K562 (cell line): ENCODE measurements around the gene DRG1. TPM values are rescaled to one million over a fixed set of nuclear protein-coding genes. Genes with fewer than 3 reads are reported as not detected.

ENCODE experiments used
- ATF7 ChIP-seq: fragments of 450-650 bp; IDR thresholded peaks from 2 replicates; pipeline ENCODE4 v1.7.1; 2014; ENCODE audit warnings: mild to moderate bottlenecking, moderate library complexity
- CBX2 ChIP-seq: fragments of 200-600 bp; sonication (generic); IDR thresholded peaks from one replicate; pipeline ENCODE4 v1.6.1; 2012; ENCODE audit warnings: mild to moderate bottlenecking, low read length, inconsistent platforms; ENCODE audit not compliant: insufficient read depth, poor library complexity, severe bottlenecking
- MBD2 ChIP-seq: sonication (generic); IDR thresholded peaks from 2 replicates; pipeline ENCODE4 v1.6.1; 2016; ENCODE audit warnings: low read depth, borderline replicate concordance
- MYNN ChIP-seq, 2 experiments: sonication (generic); formaldehyde crosslinking in 1 of 2; IDR thresholded peaks; 2 replicates each; pipeline versions ENCODE4 v1.5.0 to v1.6.1; 2016 to 2020; ENCODE audit warnings: antibody characterized with exemption in 1 of 2, missing genetic modification reagents in 1 of 2
- NFE2 ChIP-seq: IDR thresholded peaks from 2 replicates; pipeline ENCODE4 v1.6.1; 2014; ENCODE audit warnings: antibody characterized with exemption, low read depth
- PHB2 ChIP-seq: fragments of 450-650 bp; IDR thresholded peaks from 2 replicates; pipeline ENCODE4 v1.6.1; 2017; ENCODE audit warnings: low read depth
- TCF7L2 ChIP-seq: fragments of 150-350 bp; IDR thresholded peaks from 2 replicates; pipeline ENCODE4 v1.6.1; 2016; ENCODE audit warnings: low read depth, mild to moderate bottlenecking, low read length, moderate library complexity
- ZNF347 ChIP-seq: fragments of 450-650 bp; formaldehyde crosslinking; IDR thresholded peaks from 2 replicates; pipeline ENCODE4 v1.4.0; 2020; ENCODE audit warnings: low read depth, mild to moderate bottlenecking, moderate library complexity
- ZNF707 ChIP-seq: fragments of 250-450 bp; sonication (Bioruptor Pico); conservative IDR thresholded peaks from 2 replicates; pipeline ENCODE4 v1.8.0; 2022; ENCODE audit warnings: inconsistent platforms, mild to moderate bottlenecking, moderate library complexity
- polyA plus RNA-seq, 8 experiments: library from polyadenylated mRNA; depleted of rRNA in 4 of 8; stranded (reverse) in 5 of 8; unstranded in 3 of 8; fragments of >200 nt; fragmentation: Nextera tagmentation in 2 of 8; fragmentation: Illumina TruSeq in 1 of 8; extraction: Ambion mirVana in 2 of 8; extraction: Trizol in 1 of 8; gene quantifications; 2 replicates each; pipeline versions ENCODE4 v1.2.1 to v1.2.3, GENCODE V29; 2011 to 2014; ENCODE audit warnings: inconsistent platforms in 1 of 8, missing spikeins in 1 of 8
- total RNA-seq, 7 experiments: library from RNA; depleted of rRNA in 6 of 7; stranded (reverse); fragments of >200 nt in 6 of 7; fragmentation: Illumina TruSeq in 2 of 7; extraction: Trizol in 2 of 7; gene quantifications; 2 replicates each; pipeline versions ENCODE4 v1.2.1 to v1.2.3, GENCODE V29; 2011 to 2021; ENCODE audit warnings: low replicate concordance in 1 of 7
- TF ChIP-seq, protein P1 (sequence below): fragments of 450-650 bp; IDR thresholded peaks from 2 replicates; pipeline ENCODE4 v1.6.1; 2016; ENCODE audit warnings: mild to moderate bottlenecking, moderate library complexity
- TF ChIP-seq, protein P2 (sequence below): sonication (generic); formaldehyde crosslinking; IDR thresholded peaks from 2 replicates; pipeline ENCODE4 v1.8.1; 2023; ENCODE audit warnings: mild to moderate bottlenecking, missing genetic modification reagents
- TF ChIP-seq, protein P3 (sequence below): fragments of 250-450 bp; sonication (Bioruptor Pico); IDR thresholded peaks from 2 replicates; pipeline ENCODE4 v1.9.0; 2021; ENCODE audit warnings: mild to moderate bottlenecking
- TF ChIP-seq, protein P4 (sequence below): fragments of 450-650 bp; IDR thresholded peaks from 2 replicates; pipeline ENCODE4 v1.6.1; 2016; ENCODE audit warnings: low read depth, mild to moderate bottlenecking, moderate library complexity

The DRG1 gene
- total and polyA plus RNA-seq, 9 of the 15 experiments (the other 6 are each of a cell fraction or from before 2014, with no cell fraction given): 76.4 to 211 (median 93.3) TPM

DNA sequence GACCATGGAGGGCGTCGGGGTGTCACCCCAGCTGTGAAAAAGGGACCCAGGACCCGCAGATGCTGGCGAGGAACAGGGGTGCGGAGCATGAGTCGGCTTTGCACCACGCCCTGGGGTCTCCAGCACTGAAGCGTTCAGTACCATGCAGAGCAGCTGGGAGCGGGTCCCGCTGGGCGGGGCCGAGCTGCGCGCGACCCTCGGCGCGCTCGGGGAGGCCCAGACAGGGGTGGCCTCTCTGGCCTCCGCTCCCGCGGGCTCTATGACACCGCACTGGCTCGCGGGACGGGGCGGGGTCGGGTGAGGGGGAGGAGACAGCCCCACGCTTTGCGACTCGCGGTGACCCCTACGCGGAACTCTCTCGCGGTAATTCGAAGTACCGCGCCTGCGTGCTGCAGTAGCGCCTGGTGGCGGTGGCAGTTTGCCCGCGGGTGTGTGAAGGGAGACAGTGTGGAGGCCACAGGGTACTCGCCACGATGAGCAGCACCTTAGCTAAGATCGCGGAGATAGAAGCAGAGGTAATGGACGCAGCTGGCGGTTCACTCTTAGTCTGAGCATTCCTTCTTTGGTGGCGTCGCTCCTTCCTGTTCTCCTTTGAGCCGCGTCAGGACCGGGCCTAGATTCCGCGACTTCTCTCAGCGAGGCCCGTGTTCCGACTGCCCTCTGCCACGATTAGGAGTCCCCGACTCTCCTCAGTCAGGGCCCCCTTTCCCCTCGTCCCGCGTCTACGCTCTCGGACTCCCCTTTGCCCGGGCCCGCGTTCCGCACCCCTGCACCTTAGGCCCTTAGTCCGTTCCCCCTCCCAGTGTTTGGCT is at the start of gene DRG1 (continued):
- TF ChIP-seq, protein P1, sequence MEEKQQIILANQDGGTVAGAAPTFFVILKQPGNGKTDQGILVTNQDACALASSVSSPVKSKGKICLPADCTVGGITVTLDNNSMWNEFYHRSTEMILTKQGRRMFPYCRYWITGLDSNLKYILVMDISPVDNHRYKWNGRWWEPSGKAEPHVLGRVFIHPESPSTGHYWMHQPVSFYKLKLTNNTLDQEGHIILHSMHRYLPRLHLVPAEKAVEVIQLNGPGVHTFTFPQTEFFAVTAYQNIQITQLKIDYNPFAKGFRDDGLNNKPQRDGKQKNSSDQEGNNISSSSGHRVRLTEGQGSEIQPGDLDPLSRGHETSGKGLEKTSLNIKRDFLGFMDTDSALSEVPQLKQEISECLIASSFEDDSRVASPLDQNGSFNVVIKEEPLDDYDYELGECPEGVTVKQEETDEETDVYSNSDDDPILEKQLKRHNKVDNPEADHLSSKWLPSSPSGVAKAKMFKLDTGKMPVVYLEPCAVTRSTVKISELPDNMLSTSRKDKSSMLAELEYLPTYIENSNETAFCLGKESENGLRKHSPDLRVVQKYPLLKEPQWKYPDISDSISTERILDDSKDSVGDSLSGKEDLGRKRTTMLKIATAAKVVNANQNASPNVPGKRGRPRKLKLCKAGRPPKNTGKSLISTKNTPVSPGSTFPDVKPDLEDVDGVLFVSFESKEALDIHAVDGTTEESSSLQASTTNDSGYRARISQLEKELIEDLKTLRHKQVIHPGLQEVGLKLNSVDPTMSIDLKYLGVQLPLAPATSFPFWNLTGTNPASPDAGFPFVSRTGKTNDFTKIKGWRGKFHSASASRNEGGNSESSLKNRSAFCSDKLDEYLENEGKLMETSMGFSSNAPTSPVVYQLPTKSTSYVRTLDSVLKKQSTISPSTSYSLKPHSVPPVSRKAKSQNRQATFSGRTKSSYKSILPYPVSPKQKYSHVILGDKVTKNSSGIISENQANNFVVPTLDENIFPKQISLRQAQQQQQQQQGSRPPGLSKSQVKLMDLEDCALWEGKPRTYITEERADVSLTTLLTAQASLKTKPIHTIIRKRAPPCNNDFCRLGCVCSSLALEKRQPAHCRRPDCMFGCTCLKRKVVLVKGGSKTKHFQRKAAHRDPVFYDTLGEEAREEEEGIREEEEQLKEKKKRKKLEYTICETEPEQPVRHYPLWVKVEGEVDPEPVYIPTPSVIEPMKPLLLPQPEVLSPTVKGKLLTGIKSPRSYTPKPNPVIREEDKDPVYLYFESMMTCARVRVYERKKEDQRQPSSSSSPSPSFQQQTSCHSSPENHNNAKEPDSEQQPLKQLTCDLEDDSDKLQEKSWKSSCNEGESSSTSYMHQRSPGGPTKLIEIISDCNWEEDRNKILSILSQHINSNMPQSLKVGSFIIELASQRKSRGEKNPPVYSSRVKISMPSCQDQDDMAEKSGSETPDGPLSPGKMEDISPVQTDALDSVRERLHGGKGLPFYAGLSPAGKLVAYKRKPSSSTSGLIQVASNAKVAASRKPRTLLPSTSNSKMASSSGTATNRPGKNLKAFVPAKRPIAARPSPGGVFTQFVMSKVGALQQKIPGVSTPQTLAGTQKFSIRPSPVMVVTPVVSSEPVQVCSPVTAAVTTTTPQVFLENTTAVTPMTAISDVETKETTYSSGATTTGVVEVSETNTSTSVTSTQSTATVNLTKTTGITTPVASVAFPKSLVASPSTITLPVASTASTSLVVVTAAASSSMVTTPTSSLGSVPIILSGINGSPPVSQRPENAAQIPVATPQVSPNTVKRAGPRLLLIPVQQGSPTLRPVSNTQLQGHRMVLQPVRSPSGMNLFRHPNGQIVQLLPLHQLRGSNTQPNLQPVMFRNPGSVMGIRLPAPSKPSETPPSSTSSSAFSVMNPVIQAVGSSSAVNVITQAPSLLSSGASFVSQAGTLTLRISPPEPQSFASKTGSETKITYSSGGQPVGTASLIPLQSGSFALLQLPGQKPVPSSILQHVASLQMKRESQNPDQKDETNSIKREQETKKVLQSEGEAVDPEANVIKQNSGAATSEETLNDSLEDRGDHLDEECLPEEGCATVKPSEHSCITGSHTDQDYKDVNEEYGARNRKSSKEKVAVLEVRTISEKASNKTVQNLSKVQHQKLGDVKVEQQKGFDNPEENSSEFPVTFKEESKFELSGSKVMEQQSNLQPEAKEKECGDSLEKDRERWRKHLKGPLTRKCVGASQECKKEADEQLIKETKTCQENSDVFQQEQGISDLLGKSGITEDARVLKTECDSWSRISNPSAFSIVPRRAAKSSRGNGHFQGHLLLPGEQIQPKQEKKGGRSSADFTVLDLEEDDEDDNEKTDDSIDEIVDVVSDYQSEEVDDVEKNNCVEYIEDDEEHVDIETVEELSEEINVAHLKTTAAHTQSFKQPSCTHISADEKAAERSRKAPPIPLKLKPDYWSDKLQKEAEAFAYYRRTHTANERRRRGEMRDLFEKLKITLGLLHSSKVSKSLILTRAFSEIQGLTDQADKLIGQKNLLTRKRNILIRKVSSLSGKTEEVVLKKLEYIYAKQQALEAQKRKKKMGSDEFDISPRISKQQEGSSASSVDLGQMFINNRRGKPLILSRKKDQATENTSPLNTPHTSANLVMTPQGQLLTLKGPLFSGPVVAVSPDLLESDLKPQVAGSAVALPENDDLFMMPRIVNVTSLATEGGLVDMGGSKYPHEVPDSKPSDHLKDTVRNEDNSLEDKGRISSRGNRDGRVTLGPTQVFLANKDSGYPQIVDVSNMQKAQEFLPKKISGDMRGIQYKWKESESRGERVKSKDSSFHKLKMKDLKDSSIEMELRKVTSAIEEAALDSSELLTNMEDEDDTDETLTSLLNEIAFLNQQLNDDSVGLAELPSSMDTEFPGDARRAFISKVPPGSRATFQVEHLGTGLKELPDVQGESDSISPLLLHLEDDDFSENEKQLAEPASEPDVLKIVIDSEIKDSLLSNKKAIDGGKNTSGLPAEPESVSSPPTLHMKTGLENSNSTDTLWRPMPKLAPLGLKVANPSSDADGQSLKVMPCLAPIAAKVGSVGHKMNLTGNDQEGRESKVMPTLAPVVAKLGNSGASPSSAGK: peak; percentile 55
- no peak for TF ChIP-seq NFE2
- TF ChIP-seq, protein P2, sequence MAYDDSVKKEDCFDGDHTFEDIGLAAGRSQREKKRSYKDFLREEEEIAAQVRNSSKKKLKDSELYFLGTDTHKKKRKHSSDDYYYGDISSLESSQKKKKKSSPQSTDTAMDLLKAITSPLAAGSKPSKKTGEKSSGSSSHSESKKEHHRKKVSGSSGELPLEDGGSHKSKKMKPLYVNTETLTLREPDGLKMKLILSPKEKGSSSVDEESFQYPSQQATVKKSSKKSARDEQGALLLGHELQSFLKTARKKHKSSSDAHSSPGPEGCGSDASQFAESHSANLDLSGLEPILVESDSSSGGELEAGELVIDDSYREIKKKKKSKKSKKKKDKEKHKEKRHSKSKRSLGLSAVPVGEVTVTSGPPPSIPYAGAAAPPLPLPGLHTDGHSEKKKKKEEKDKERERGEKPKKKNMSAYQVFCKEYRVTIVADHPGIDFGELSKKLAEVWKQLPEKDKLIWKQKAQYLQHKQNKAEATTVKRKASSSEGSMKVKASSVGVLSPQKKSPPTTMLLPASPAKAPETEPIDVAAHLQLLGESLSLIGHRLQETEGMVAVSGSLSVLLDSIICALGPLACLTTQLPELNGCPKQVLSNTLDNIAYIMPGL (CRISPR knock-in tag): no peak
- TF ChIP-seq ZNF707 (CRISPR knock-in tag): no peak
- peak; percentile 58; the same call in 1 of the 2 replicates for TF ChIP-seq MBD2
- TF ChIP-seq ATF7: peak; percentile 67; the same call in 1 of the 2 replicates
- TF ChIP-seq PHB2: no peak
- no peak for TF ChIP-seq ZNF347
- TF ChIP-seq, protein P3, sequence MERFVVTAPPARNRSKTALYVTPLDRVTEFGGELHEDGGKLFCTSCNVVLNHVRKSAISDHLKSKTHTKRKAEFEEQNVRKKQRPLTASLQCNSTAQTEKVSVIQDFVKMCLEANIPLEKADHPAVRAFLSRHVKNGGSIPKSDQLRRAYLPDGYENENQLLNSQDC (CRISPR knock-in tag): 0 out of 2 replicates have a peak, but pooled peaks have one; percentile 17
- TF ChIP-seq, protein P4, sequence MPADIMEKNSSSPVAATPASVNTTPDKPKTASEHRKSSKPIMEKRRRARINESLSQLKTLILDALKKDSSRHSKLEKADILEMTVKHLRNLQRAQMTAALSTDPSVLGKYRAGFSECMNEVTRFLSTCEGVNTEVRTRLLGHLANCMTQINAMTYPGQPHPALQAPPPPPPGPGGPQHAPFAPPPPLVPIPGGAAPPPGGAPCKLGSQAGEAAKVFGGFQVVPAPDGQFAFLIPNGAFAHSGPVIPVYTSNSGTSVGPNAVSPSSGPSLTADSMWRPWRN: no peak
- no peak for TF ChIP-seq TCF7L2
- TF ChIP-seq MYNN (IDR thresholded peaks at IDR 0.05): no peak
- TF ChIP-seq MYNN (CRISPR knock-in tag; IDR thresholded peaks at IDR 0.05): no peak
- no peak for TF ChIP-seq CBX2
